ENCODE data around the gene KDM3A.
A peak's percentile ranks its signal among the peaks of the same experiment; 100 is the strongest.

Gene KDM3A

DNA sequence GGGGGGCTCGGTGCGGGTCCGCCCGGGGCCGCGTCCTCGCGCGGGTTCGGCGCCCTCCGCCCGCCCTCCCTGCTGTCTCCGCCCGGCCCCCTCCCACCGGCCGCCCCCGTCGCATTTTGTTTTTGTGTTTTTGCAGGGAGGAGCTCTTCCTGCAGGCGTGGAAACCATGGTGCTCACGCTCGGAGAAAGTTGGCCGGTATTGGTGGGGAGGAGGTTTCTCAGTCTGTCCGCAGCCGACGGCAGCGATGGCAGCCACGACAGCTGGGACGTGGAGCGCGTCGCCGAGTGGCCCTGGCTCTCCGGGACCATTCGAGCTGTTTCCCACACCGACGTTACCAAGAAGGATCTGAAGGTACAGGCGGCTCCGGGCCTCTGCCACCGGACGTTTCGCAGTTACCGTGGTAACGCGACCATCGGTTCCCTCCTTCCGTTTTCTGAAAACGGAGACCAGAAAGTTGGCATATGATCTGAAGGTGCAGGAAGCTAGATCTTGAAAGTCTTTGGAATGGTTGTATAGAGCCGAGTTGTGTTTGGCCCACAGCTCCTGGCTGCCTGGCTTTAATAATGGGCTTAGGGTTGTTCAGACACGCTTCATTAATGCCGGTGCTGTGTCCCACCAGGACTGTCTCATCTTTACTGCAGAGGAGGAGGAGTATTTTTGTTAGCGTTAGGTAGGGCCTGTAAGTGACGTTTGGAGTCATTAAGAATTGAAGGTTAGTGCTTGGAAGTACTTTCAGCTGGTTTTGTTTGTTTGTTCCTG, 891 bp downstream of the KDM3A start:
- DNase-seq (ENCODE audit: low spot score): peak; percentile 46
- no peak for TF ChIP-seq CTCF (IDR thresholded peaks at IDR 0.05; ENCODE audit: extremely low read depth, insufficient read depth, missing control alignments)
- in situ Hi-C loops (cut with MboI; ENCODE audit: low pct_unique_long_range_greater_than_20kb, low sequenced_read_pairs, unreplicated experiment): no loop called here

DNA sequence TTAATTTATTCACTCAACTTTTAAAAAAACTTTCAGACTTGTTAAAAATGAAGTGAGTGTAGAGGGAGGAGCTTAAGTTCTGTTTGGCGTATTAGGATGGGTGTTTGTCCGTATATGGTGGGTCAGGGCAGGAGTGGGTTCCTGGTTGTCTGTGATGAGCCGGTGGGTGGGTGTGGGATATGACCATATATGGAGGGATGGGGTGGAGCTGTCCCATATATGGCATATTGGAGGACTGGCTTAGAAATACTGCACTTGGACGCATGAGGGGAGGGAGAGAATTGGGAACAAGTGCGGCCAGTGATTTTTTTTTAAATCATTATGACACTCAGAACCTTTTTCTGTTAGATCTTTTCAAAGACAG, 1.5 kb downstream of the KDM3A start:
- TF ChIP-seq CTCF (IDR thresholded peaks at IDR 0.05; ENCODE audit: extremely low read depth, insufficient read depth, missing control alignments): no peak
- DNase-seq (ENCODE audit: low spot score): peak; percentile 80
- in situ Hi-C loops (cut with MboI; ENCODE audit: low pct_unique_long_range_greater_than_20kb, low sequenced_read_pairs, unreplicated experiment): no loop called here

DNA sequence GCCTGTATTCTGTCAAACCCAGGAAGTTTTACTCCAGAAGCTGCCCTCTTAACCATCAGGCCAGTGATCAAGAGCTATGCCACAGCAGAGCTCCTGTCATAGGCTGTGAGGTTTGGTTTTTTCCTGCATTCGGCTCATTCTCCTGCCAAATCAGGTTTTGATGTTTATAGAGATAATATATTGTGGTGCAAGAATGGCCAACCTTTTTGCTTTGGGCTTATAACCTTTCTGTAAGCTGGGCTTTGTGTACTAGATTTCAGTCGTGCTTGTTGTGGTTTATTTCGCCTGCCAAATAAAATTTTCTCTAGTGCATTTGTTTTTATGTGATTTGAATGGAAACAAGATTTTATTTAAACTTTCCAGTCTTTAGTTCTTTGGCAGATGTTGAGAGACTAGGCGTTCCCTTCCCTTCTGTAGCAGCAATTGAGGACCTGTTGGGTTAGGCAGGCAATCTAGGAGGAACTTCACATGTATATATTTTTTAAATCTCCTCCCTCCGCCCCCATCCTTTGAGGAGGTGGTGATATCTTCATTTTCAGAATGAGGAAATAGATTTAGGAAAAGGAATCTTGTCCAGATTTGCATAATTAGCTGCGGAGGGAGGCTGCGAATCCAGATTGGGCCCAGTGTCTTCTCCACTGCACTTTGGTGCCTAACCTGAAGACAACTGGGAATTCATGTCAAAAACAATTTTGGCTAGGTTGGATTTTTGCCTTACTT, 2.6 kb downstream of the KDM3A start:
- in situ Hi-C loops (cut with MboI; ENCODE audit: low pct_unique_long_range_greater_than_20kb, low sequenced_read_pairs, unreplicated experiment): no loop called here
- no peak for TF ChIP-seq CTCF (IDR thresholded peaks at IDR 0.05; ENCODE audit: extremely low read depth, insufficient read depth, missing control alignments)
- no peak for DNase-seq (ENCODE audit: low spot score)

- no peak for DNase-seq (ENCODE audit: low spot score)
- no peak for TF ChIP-seq CTCF (IDR thresholded peaks at IDR 0.05; ENCODE audit: extremely low read depth, insufficient read depth, missing control alignments)
- in situ Hi-C loops (cut with MboI; ENCODE audit: low pct_unique_long_range_greater_than_20kb, low sequenced_read_pairs, unreplicated experiment): no loop called here
Observed at GRCh38 chr2:86445436-86445835, 4.3 kb downstream of the KDM3A start.

GRCh38 chr2:86446060-86446459, 4.9 kb downstream of the KDM3A start:
- TF ChIP-seq CTCF (IDR thresholded peaks at IDR 0.05; ENCODE audit: extremely low read depth, insufficient read depth, missing control alignments): no peak
- DNase-seq (ENCODE audit: low spot score): no peak
- in situ Hi-C loops (cut with MboI; ENCODE audit: low pct_unique_long_range_greater_than_20kb, low sequenced_read_pairs, unreplicated experiment): no loop called here

DNA sequence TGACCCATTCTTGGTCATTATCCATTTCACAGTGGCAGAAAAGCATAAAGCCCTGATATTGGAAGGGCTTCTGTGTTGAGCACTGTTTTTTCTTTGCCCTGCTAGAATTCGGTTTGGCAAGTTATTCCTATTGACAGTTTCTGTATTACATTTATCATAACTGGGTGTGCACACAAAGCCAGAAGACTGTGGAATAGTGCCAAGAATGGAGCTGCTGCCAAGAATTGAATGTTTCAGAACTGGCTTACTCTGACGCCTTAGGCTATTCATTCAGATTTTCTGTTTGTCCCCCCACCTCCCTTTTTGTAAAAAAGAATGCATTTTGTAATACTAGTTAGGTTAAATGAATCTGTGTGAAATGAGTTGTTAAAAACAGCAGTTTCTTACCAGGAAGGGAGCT, 12.7 kb downstream of the KDM3A start:
- TF ChIP-seq CTCF (IDR thresholded peaks at IDR 0.05; ENCODE audit: extremely low read depth, insufficient read depth, missing control alignments): no peak
- in situ Hi-C loops (cut with MboI; ENCODE audit: low pct_unique_long_range_greater_than_20kb, low sequenced_read_pairs, unreplicated experiment): no loop called here
- DNase-seq (ENCODE audit: low spot score): no peak

All from GM13977 (cell line).